IMR-90 (cell line): ENCODE measurements around the gene DNAJC4. TPM values are rescaled to one million over a fixed set of nuclear protein-coding genes. Genes with fewer than 3 reads are reported as not detected.

Experiments used
- ATAC-seq: fragments of 200-7000 bp; cut with Tn5 transposase; 2 replicates; pipeline ENCODE4 v1.9.1; 2020; ENCODE audit warnings: low read depth, mild to moderate bottlenecking, moderate library complexity
- BruUV-seq: library from RNA; stranded (reverse); fragments of 400-500 nt; replicated peaks from 2 replicates; lab custom pipeline; 2021; lab: Mats Ljungman, UMichigan
- CTCF ChIA-PET: fragments of 300-600 bp; formaldehyde crosslinking; extraction: SDS; loops from one replicate; lab custom pipeline; 2021; ENCODE audit warnings: antibody characterized with exemption; lab: Yijun Ruan, JAX
- POLR2A ChIA-PET: fragments of 300-600 bp; sonication (Branson Sonifier 250); formaldehyde crosslinking; loops from one replicate; lab custom pipeline; 2022; ENCODE audit warnings: antibody characterized with exemption; ENCODE audit not compliant: unreplicated experiment; lab: Charles Lee
- DNase-seq: peaks from one replicate; pipeline ENCODE4 v3.0.0; 2013
- H2AFZ ChIP-seq: replicated peaks from 2 replicates; pipeline ENCODE3; 2013; ENCODE audit warnings: low read length, mild to moderate bottlenecking; ENCODE audit not compliant: poor library complexity
- H2AK5ac ChIP-seq: 2 replicates; pipeline ENCODE4 v1.6.1; 2013; ENCODE audit warnings: low read depth, low read length, inconsistent platforms
- H2AK9ac ChIP-seq: replicated peaks from 2 replicates; pipeline ENCODE3; 2013; ENCODE audit warnings: mild to moderate bottlenecking, low read depth, low read length, moderate library complexity; ENCODE audit not compliant: poor library complexity
- H2BK120ac ChIP-seq: 2 replicates; pipeline ENCODE4 v1.6.1; 2013; ENCODE audit warnings: low read depth, low read length, inconsistent platforms
- H2BK15ac ChIP-seq: 3 replicates; pipeline ENCODE4 v1.6.1; 2013; ENCODE audit warnings: low read depth, low read length, inconsistent platforms
- H2BK20ac ChIP-seq: 2 replicates; pipeline ENCODE4 v1.6.1; 2013; ENCODE audit warnings: low read depth, mild to moderate bottlenecking, inconsistent platforms, low read length, moderate library complexity
- H2BK5ac ChIP-seq: 2 replicates; pipeline ENCODE4 v1.6.1; 2013; ENCODE audit warnings: mild to moderate bottlenecking, low read depth, low read length, inconsistent platforms; ENCODE audit not compliant: poor library complexity, severe bottlenecking
- H3K14ac ChIP-seq: replicated peaks from 2 replicates; pipeline ENCODE4 v1.6.1; 2013; ENCODE audit warnings: low read depth, low read length, inconsistent platforms
- H3K18ac ChIP-seq: 2 replicates; pipeline ENCODE4 v1.6.1; 2013; ENCODE audit warnings: low read depth, low read length, control low read depth
- H3K23ac ChIP-seq: 2 replicates; pipeline ENCODE4 v1.6.1; 2013; ENCODE audit warnings: low read depth, low read length, inconsistent platforms
- H3K27ac ChIP-seq: 2 replicates; pipeline ENCODE4 v1.5.1; 2013; ENCODE audit warnings: mild to moderate bottlenecking, control low read depth, low read length; ENCODE audit not compliant: insufficient read depth
- H3K27me3 ChIP-seq: 2 replicates; pipeline ENCODE4 v1.6.1; 2013; ENCODE audit warnings: low read length; ENCODE audit not compliant: control insufficient read depth, insufficient read depth
- H3K36me3 ChIP-seq: 2 replicates; pipeline ENCODE4 v1.6.1; 2013; ENCODE audit warnings: low read length, mixed read lengths; ENCODE audit not compliant: control insufficient read depth, insufficient read depth
- H3K4ac ChIP-seq: 2 replicates; pipeline ENCODE4 v1.6.1; 2013; ENCODE audit warnings: low read depth, low read length, inconsistent platforms
- H3K4me1 ChIP-seq: 2 replicates; pipeline ENCODE4 v1.6.1; 2013; ENCODE audit warnings: low read length, mixed read lengths; ENCODE audit not compliant: control insufficient read depth, insufficient read depth
- H3K4me2 ChIP-seq: 2 replicates; pipeline ENCODE4 v1.6.1; 2013; ENCODE audit warnings: low read depth, mild to moderate bottlenecking, control low read depth, low read length, moderate library complexity
- H3K4me3 ChIP-seq: 2 replicates; pipeline ENCODE4 v1.5.1; 2013; ENCODE audit warnings: low read depth, mild to moderate bottlenecking, control low read depth, low read length, moderate library complexity; ENCODE audit not compliant: insufficient read depth
- H3K56ac ChIP-seq: 2 replicates; pipeline ENCODE4 v1.6.1; 2013; ENCODE audit warnings: low read length, inconsistent platforms; ENCODE audit not compliant: insufficient read depth; ENCODE audit errors: extremely low read depth
- H3K79me1 ChIP-seq, 2 experiments: 2 replicates each; pipeline ENCODE4 v1.6.1; 2013; ENCODE audit warnings: low read length in 2 of 2, inconsistent platforms in 1 of 2, low read depth in 1 of 2
- H3K9ac ChIP-seq: 2 replicates; pipeline ENCODE4 v1.6.1; 2013; ENCODE audit warnings: low read depth, low read length, control low read depth
- H3K9me1 ChIP-seq: 2 replicates; pipeline ENCODE4 v1.6.1; 2013; ENCODE audit warnings: low read length, inconsistent platforms; ENCODE audit not compliant: insufficient read depth
- H3K9me3 ChIP-seq: 2 replicates; pipeline ENCODE4 v1.6.1; 2013; ENCODE audit warnings: low read length; ENCODE audit not compliant: control insufficient read depth, insufficient read depth
- H4K20me1 ChIP-seq: 2 replicates; pipeline ENCODE4 v1.6.1; 2013; ENCODE audit warnings: low read length, inconsistent platforms; ENCODE audit not compliant: insufficient read depth
- H4K5ac ChIP-seq: 2 replicates; pipeline ENCODE4 v1.6.1; 2013; ENCODE audit warnings: mild to moderate bottlenecking, low read depth, low read length, control low read depth
- H4K8ac ChIP-seq, 2 experiments: 2 replicates each; pipeline ENCODE4 v1.6.1; 2013; ENCODE audit warnings: low read depth in 2 of 2, low read length in 2 of 2, control low read depth in 1 of 2, inconsistent platforms in 1 of 2
- H4K91ac ChIP-seq: 2 replicates; pipeline ENCODE4 v1.6.1; 2013; ENCODE audit warnings: low read depth, low read length, inconsistent platforms; ENCODE audit not compliant: insufficient read depth
- CHD1 ChIP-seq: IDR thresholded peaks from 2 replicates; pipeline ENCODE4 v1.6.1; 2012; ENCODE audit warnings: low read depth, low read length, improper control_type of control experiment
- ELK1 ChIP-seq: fragments of 150-350 bp; IDR thresholded peaks from 2 replicates; pipeline ENCODE4 v1.6.1; 2016; ENCODE audit warnings: low read depth, mild to moderate bottlenecking, low read length, moderate library complexity, borderline replicate concordance
- MAFK ChIP-seq: IDR thresholded peaks from 2 replicates; pipeline ENCODE4 v1.6.1; 2012; ENCODE audit warnings: low read depth, low read length, improper control_type of control experiment
- MAZ ChIP-seq: IDR thresholded peaks from 2 replicates; pipeline ENCODE4 v1.6.1; 2012; ENCODE audit warnings: low read depth, mild to moderate bottlenecking, low read length, improper control_type of control experiment, moderate library complexity, borderline replicate concordance
- MXI1 ChIP-seq: IDR thresholded peaks from 2 replicates; pipeline ENCODE4 v1.6.1; 2012; ENCODE audit warnings: low read depth, mild to moderate bottlenecking, low read length, moderate library complexity, borderline replicate concordance
- NFE2L2 ChIP-seq: fragments of 150-350 bp; IDR thresholded peaks from 2 replicates; pipeline ENCODE4 v1.6.1; 2016; ENCODE audit warnings: low read depth, mild to moderate bottlenecking, low read length
- POLR2A ChIP-seq: IDR thresholded peaks from 2 replicates; pipeline ENCODE4 v1.6.1; 2012; ENCODE audit warnings: mild to moderate bottlenecking, low read depth, low read length
- RCOR1 ChIP-seq: IDR thresholded peaks from 2 replicates; pipeline ENCODE4 v1.6.1; 2012; ENCODE audit warnings: mild to moderate bottlenecking, low read length, improper control_type of control experiment; ENCODE audit not compliant: insufficient replicate concordance
- USF2 ChIP-seq: fragments of 150-350 bp; IDR thresholded peaks from 2 replicates; pipeline ENCODE4 v1.6.1; 2017; ENCODE audit warnings: mild to moderate bottlenecking, antibody characterized with exemption, low read length, low read depth
- WGBS, 2 experiments: methylation state at CpG; one replicate each; pipeline versions ENCODE4 v1.1.5 to v1.1.7; 2013; ENCODE audit warnings: missing lambda C conversion rate in 2 of 2; ENCODE audit not compliant: insufficient read length in 1 of 2; ENCODE audit errors: extremely low coverage in 2 of 2; 5-methylcytosine and 5-hydroxymethylcytosine counted together
- dilution Hi-C: fragments of 300-500 bp; cut with HindIII; formaldehyde crosslinking; loops from one replicate; pipeline ENCODE4 v1.14.3; 2018; ENCODE audit warnings: low sequenced_read_pairs; ENCODE audit not compliant: unreplicated experiment
- in situ Hi-C: fragments of 300-500 bp; cut with MboI; formaldehyde crosslinking; loops from 3 replicates; pipeline ENCODE4 v1.14.3; 2019; ENCODE audit warnings: low sequenced_read_pairs, inconsistent platforms, mixed read lengths
- intact Hi-C: fragments of 100-400 bp; cut with micrococcal nuclease; formaldehyde crosslinking; loops from 2 replicates; pipeline ENCODE4 v1.10.0; 2022
- polyA plus RNA-seq, 3 experiments: library from polyadenylated mRNA; depleted of rRNA; stranded (reverse); fragments of >200 nt; gene quantifications; 2 replicates each; pipeline ENCODE4 v1.2.3, GENCODE V29; 2012; ENCODE audit warnings: low replicate concordance in 1 of 3
- total RNA-seq: library from RNA; depleted of rRNA; stranded (reverse); fragments of >200 nt; gene quantifications from 2 replicates; pipeline ENCODE4 v1.2.3, GENCODE V29; 2012
- TF ChIP-seq, protein P1 (sequence below): conservative IDR thresholded peaks from 2 replicates; pipeline ENCODE4 v1.5.1; 2012; ENCODE audit warnings: mild to moderate bottlenecking, low read depth, low read length, improper control_type of control experiment

Gene DNAJC4
- total and polyA plus RNA-seq, 2 of the 4 experiments (the other 2 are of a cell fraction), result 2.2 to 22.8 TPM

GRCh38 chr11:64198511-64198910 lies 31.8 kb upstream of the DNAJC4 start:
- CTCF ChIA-PET, result no interaction called here
- TF ChIP-seq RCOR1, result no peak
- TF ChIP-seq USF2, result no peak
- no peak for TF ChIP-seq CHD1
- no peak for TF ChIP-seq NFE2L2
- TF ChIP-seq MXI1, result no peak
- TF ChIP-seq POLR2A, result no peak
- TF ChIP-seq, protein P1, sequence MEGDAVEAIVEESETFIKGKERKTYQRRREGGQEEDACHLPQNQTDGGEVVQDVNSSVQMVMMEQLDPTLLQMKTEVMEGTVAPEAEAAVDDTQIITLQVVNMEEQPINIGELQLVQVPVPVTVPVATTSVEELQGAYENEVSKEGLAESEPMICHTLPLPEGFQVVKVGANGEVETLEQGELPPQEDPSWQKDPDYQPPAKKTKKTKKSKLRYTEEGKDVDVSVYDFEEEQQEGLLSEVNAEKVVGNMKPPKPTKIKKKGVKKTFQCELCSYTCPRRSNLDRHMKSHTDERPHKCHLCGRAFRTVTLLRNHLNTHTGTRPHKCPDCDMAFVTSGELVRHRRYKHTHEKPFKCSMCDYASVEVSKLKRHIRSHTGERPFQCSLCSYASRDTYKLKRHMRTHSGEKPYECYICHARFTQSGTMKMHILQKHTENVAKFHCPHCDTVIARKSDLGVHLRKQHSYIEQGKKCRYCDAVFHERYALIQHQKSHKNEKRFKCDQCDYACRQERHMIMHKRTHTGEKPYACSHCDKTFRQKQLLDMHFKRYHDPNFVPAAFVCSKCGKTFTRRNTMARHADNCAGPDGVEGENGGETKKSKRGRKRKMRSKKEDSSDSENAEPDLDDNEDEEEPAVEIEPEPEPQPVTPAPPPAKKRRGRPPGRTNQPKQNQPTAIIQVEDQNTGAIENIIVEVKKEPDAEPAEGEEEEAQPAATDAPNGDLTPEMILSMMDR, result no peak
- TF ChIP-seq MAZ, result no peak
- no peak for TF ChIP-seq ELK1
- TF ChIP-seq MAFK, result no peak

More at GRCh38 chr11:64198511-64198910, 31.8 kb upstream of the DNAJC4 start:
- Histone ChIP-seq H3K9ac (no peak overlapping the region), H3K18ac (no peak overlapping the region), H2BK15ac (no peak overlapping the region), H3K9me1 (no peaks in the 10 kb centered on the region; the same call in 1 of the 2 replicates), H3K79me1 (peaks cover 31 to 62% of the 10 kb centered on the region in 2 experiments), H3K36me3 (peaks cover 77% of the 10 kb centered on the region), H3K56ac (no peak overlapping the region), H2AK9ac (no peak overlapping the region), H2BK120ac (no peak overlapping the region), H4K8ac (no peak overlapping the region), H2AK5ac (no peak overlapping the region), H2BK5ac (no peak overlapping the region), H3K27me3 (no peaks in the 10 kb centered on the region), H4K5ac (no peak overlapping the region), H3K4me2 (no peak overlapping the region), H3K14ac (no peak overlapping the region), H2BK20ac (no peak overlapping the region), H3K4me3 (no peak overlapping the region), H4K20me1 (peaks cover 9% of the 10 kb centered on the region; the same call in 1 of the 2 replicates), H3K9me3 (no peaks in the 10 kb centered on the region), H3K4ac (no peak overlapping the region), H4K91ac (no peak overlapping the region), H3K23ac (no peak overlapping the region), H2AFZ (no peak overlapping the region), H3K27ac (no peak overlapping the region), H3K4me1 (no peaks in the 10 kb centered on the region)
- BruUV-seq, result no TSS peak
- intact Hi-C loops, result no loop called here
- in situ Hi-C loops, result no loop called here
- WGBS, 2 experiments, result no CpG with 5 or more reads among the region's 2 CpGs
- ATAC-seq (no peak), DNase-seq (no peak)
- POLR2A ChIA-PET, result no interaction called here
- dilution Hi-C loops, result no loop called here
